ENCODE measurements around the gene CDYL. TPM values are rescaled to one million over a fixed set of nuclear protein-coding genes. Genes with fewer than 3 reads are reported as not detected.

The CDYL gene
- total and polyA plus RNA-seq, 11 donors: 4.3 to 45.2 (median 30.6) TPM

- DNase-seq (no peak), ATAC-seq (no peak)
- TF ChIP-seq, protein P1, sequence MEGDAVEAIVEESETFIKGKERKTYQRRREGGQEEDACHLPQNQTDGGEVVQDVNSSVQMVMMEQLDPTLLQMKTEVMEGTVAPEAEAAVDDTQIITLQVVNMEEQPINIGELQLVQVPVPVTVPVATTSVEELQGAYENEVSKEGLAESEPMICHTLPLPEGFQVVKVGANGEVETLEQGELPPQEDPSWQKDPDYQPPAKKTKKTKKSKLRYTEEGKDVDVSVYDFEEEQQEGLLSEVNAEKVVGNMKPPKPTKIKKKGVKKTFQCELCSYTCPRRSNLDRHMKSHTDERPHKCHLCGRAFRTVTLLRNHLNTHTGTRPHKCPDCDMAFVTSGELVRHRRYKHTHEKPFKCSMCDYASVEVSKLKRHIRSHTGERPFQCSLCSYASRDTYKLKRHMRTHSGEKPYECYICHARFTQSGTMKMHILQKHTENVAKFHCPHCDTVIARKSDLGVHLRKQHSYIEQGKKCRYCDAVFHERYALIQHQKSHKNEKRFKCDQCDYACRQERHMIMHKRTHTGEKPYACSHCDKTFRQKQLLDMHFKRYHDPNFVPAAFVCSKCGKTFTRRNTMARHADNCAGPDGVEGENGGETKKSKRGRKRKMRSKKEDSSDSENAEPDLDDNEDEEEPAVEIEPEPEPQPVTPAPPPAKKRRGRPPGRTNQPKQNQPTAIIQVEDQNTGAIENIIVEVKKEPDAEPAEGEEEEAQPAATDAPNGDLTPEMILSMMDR (IDR thresholded peaks at IDR 0.05): no peak
- TF ChIP-seq POLR2A (IDR thresholded peaks at IDR 0.05): no peak
- Histone ChIP-seq H3K4me3 (no peak overlapping the region), H3K4me1 (peaks cover 0 to 44% (median 25%) of the 10 kb centered on the region in 12 donors), H3K27ac (no peak overlapping the region), H3K36me3 (no peaks in the 10 kb centered on the region), H3K27me3 (no peaks in the 10 kb centered on the region), H3K9me3 (peaks cover 0 to 7% (median 0%) of the 10 kb centered on the region in 12 donors)
- intact Hi-C loops (cut with DNase I): loop anchor here in 1 of 10 donors (10.0 kb wide), 1 partner anchor 467 kb away; no protein-coding TSS in a partner anchor
- 47 to 65% (median 58%) methylated on average over 4 of the region's 4 CpGs for WGBS, 4 donors
These were observed 5.2 kb downstream of the CDYL start for GRCh38 chr6:4781426-4781825.

- Histone ChIP-seq H3K4me3 (no peak overlapping the region), H3K36me3 (no peaks in the 10 kb centered on the region), H3K9me3 (peaks cover 0 to 7% (median 0%) of the 10 kb centered on the region in 12 donors), H3K27me3 (no peaks in the 10 kb centered on the region), H3K4me1 (peaks cover 0 to 46% (median 27%) of the 10 kb centered on the region in 12 donors), H3K27ac (no peak overlapping the region)
- DNase-seq: no peak
- intact Hi-C loops (cut with DNase I): loop anchor here in 1 of 10 donors (10.0 kb wide), 1 partner anchor 467 kb away; no protein-coding TSS in a partner anchor
- ATAC-seq: no peak
- WGBS, 4 donors: 84 to 92% (median 90%) methylated on average over 9 of the region's 9 CpGs
- TF ChIP-seq POLR2A (IDR thresholded peaks at IDR 0.05): no peak
- TF ChIP-seq, protein P1 (IDR thresholded peaks at IDR 0.05): no peak
These were observed 5.9 kb downstream of the CDYL start for GRCh38 chr6:4781967-4782575.

DNA sequence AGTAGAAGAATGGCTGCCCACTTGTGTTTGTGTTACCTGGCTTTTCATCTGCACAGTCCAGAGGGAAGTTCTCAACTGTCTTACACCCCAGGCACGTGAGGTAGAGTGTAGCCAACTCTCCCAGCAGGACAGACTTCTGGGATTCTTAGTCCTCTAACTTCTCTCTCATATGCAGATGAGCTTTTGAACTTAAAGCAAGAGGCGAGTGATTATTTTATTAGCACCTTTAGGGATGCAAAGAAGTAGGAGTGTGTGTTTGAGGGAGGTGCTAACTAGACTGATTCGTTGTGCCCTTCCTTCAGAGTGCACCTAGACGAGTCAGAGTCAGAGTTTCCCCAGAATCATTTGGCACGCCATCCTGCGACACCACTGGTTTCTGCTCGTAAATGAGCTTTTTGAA lies 10.8 kb downstream of the CDYL start:
- DNase-seq (no peak), ATAC-seq (no peak)
- Histone ChIP-seq H3K27ac (no peak overlapping the region), H3K36me3 (no peaks in the 10 kb centered on the region), H3K27me3 (no peaks in the 10 kb centered on the region), H3K4me1 (peaks cover 0 to 32% (median 12%) of the 10 kb centered on the region in 12 donors), H3K4me3 (no peak overlapping the region), H3K9me3 (no peaks in the 10 kb centered on the region)
- intact Hi-C loops (cut with DNase I): loop anchor here in 1 of 10 donors (10.0 kb wide), 1 partner anchor 472 kb away; no protein-coding TSS in a partner anchor
- TF ChIP-seq, protein P1 (IDR thresholded peaks at IDR 0.05): no peak
- TF ChIP-seq POLR2A (IDR thresholded peaks at IDR 0.05): no peak
- WGBS, 4 donors: 87 to 91% (median 88%) methylated on average over 7 of the region's 7 CpGs

DNA sequence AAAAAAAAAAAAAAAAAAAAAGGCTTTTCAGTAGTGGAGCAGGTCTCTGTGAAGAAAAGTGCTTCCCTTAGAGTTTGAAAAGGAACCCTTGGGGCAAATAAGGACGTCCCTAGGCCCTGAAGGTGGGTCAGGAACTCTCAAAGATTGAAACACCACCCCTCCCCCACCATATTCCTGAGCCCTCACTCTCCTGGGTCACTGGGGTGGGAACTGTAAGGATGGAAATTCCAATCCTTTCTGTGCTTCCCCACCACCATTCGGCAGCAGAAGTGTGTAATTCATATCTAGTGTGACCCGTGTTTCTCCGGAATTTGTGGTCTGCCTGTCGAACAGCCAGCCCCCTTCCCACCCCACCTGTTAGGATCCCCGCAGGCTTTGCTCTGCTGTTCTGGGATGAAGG lies 12.3 kb downstream of the CDYL start:
- Histone ChIP-seq H3K36me3 (no peaks in the 10 kb centered on the region), H3K4me1 (peaks cover 0 to 36% (median 7%) of the 10 kb centered on the region in 12 donors), H3K9me3 (no peaks in the 10 kb centered on the region), H3K27ac (no peak overlapping the region), H3K27me3 (no peaks in the 10 kb centered on the region), H3K4me3 (no peak overlapping the region)
- WGBS, 4 donors: 76 to 81% (median 78%) methylated on average over 6 of the region's 6 CpGs
- intact Hi-C loops (cut with DNase I): loop anchor here in 1 of 10 donors (10.0 kb wide), 1 partner anchor 474 kb away; no protein-coding TSS in a partner anchor
- ATAC-seq: no peak
- TF ChIP-seq, protein P1 (IDR thresholded peaks at IDR 0.05): no peak
- TF ChIP-seq POLR2A (IDR thresholded peaks at IDR 0.05): no peak
- DNase-seq: no peak

Data from heart left ventricle (tissue), 16 donors.